Measurements from ENCODE around the gene MTF2. TPM values are rescaled to one million over a fixed set of nuclear protein-coding genes. Genes with fewer than 3 reads are reported as not detected.
"Not testable (repeated sequence)": the region's sequence is repeated elsewhere in the genome, so short reads cannot be mapped to it uniquely, and the experiment has no call there.

MTF2 gene
- total RNA-seq, 2 donors from 2014 or later = 85.0 to 103 TPM

GRCh38 chr1:93167006-93167405 lies 87.9 kb downstream of the MTF2 start:
- Histone ChIP-seq H3K9ac (ENCODE audit: extremely low read depth, low read length, poor library complexity, severe bottlenecking) (no peak overlapping the region), H3K36me3 (ENCODE audit: control insufficient read depth, insufficient read depth, low read length) (peaks cover 20% of the 10 kb centered on the region), H3K4me3 (ENCODE audit: low read length) (no peak overlapping the region), H3K4me1 (ENCODE audit: control insufficient read depth, insufficient read depth, low read length) (no peaks in the 10 kb centered on the region), H3K27me3 (ENCODE audit: control insufficient read depth, insufficient read depth, low read length, poor library complexity, severe bottlenecking) (no peaks in the 10 kb centered on the region), H3K9me3 (ENCODE audit: control insufficient read depth, low read length) (peaks cover 29% of the 10 kb centered on the region), H3K27ac (ENCODE audit: low read depth, low read length) (no peak overlapping the region)
- no peak overlapping the region for H3K4me3 Mint-ChIP-seq
- H3K4me1 Mint-ChIP-seq = no peaks in the 10 kb centered on the region
- peaks cover 33% of the 10 kb centered on the region for H3K9me3 Mint-ChIP-seq
- DNase-seq = no peak
- peaks cover 41% of the 10 kb centered on the region for H3K36me3 Mint-ChIP-seq (ENCODE audit: low read depth)
- no peak overlapping the region for H3K27ac Mint-ChIP-seq
- TF ChIP-seq CTCF (conservative IDR thresholded peaks at IDR 0.05) = no peak
- H3K27me3 Mint-ChIP-seq (ENCODE audit: insufficient read depth) = no peaks in the 10 kb centered on the region

GRCh38 chr1:93170141-93170678 lies 91.1 kb downstream of the MTF2 start:
- 97 to 98% methylated on average over 12 to 36 of the region's 36 CpGs for WGBS, 2 experiments (ENCODE audit: insufficient coverage in 1 of 2, insufficient read length in 1 of 2)
- Histone ChIP-seq H3K9me3 (ENCODE audit: control insufficient read depth, low read length) (peaks cover 29% of the 10 kb centered on the region), H3K36me3 (ENCODE audit: control insufficient read depth, insufficient read depth, low read length) (peaks cover 35% of the 10 kb centered on the region)
- H3K4me3 Mint-ChIP-seq; H3K4me1 ChIP-seq (ENCODE audit: control insufficient read depth, insufficient read depth, low read length); DNase-seq; H3K27ac ChIP-seq (ENCODE audit: low read depth, low read length); H3K27ac Mint-ChIP-seq; H3K4me1 Mint-ChIP-seq; H3K27me3 ChIP-seq (ENCODE audit: control insufficient read depth, insufficient read depth, low read length, poor library complexity, severe bottlenecking); H3K4me3 ChIP-seq (ENCODE audit: low read length); H3K27me3 Mint-ChIP-seq (ENCODE audit: insufficient read depth); H3K9ac ChIP-seq (ENCODE audit: extremely low read depth, low read length, poor library complexity, severe bottlenecking): not testable (repeated sequence)
- peaks cover 48% of the 10 kb centered on the region for H3K36me3 Mint-ChIP-seq (ENCODE audit: low read depth)
- peaks cover 38% of the 10 kb centered on the region for H3K9me3 Mint-ChIP-seq

- DNase-seq = no peak
- Histone ChIP-seq H3K9me3 (ENCODE audit: control insufficient read depth, low read length) (peaks cover 19% of the 10 kb centered on the region), H3K4me1 (ENCODE audit: control insufficient read depth, insufficient read depth, low read length) (no peaks in the 10 kb centered on the region), H3K27me3 (ENCODE audit: control insufficient read depth, insufficient read depth, low read length, poor library complexity, severe bottlenecking) (no peaks in the 10 kb centered on the region), H3K27ac (ENCODE audit: low read depth, low read length) (no peak overlapping the region), H3K4me3 (ENCODE audit: low read length) (no peak overlapping the region), H3K36me3 (ENCODE audit: control insufficient read depth, insufficient read depth, low read length) (peaks cover 41% of the 10 kb centered on the region), H3K9ac (ENCODE audit: extremely low read depth, low read length, poor library complexity, severe bottlenecking) (no peak overlapping the region)
- no peak overlapping the region for H3K4me3 Mint-ChIP-seq
- peaks cover 48% of the 10 kb centered on the region for H3K36me3 Mint-ChIP-seq (ENCODE audit: low read depth)
- peaks cover 36% of the 10 kb centered on the region for H3K9me3 Mint-ChIP-seq
- 80 to 100% methylated on average over 1 of the region's 1 CpG for WGBS, 2 experiments (ENCODE audit: insufficient coverage in 1 of 2, insufficient read length in 1 of 2)
- H3K27me3 Mint-ChIP-seq (ENCODE audit: insufficient read depth) = no peaks in the 10 kb centered on the region
- H3K27ac Mint-ChIP-seq = no peak overlapping the region
- no peak for TF ChIP-seq CTCF (conservative IDR thresholded peaks at IDR 0.05)
- H3K4me1 Mint-ChIP-seq = no peaks in the 10 kb centered on the region
Measured at GRCh38 chr1:93171549-93172034, 92.5 kb downstream of the MTF2 start.

- Mint-ChIP-seq H3K36me3 (ENCODE audit: low read depth) (peaks cover 40% of the 10 kb centered on the region), H3K4me3 (no peak overlapping the region), H3K27ac (no peak overlapping the region), H3K9me3 (peaks cover 29% of the 10 kb centered on the region), H3K4me1 (no peaks in the 10 kb centered on the region), H3K27me3 (ENCODE audit: insufficient read depth) (no peaks in the 10 kb centered on the region)
- DNase-seq = no peak
- no peak for TF ChIP-seq CTCF (conservative IDR thresholded peaks at IDR 0.05)
- Histone ChIP-seq H3K27me3 (ENCODE audit: control insufficient read depth, insufficient read depth, low read length, poor library complexity, severe bottlenecking) (no peaks in the 10 kb centered on the region), H3K9me3 (ENCODE audit: control insufficient read depth, low read length) (peaks cover 9% of the 10 kb centered on the region), H3K4me1 (ENCODE audit: control insufficient read depth, insufficient read depth, low read length) (no peaks in the 10 kb centered on the region), H3K36me3 (ENCODE audit: control insufficient read depth, insufficient read depth, low read length) (peaks cover 40% of the 10 kb centered on the region), H3K4me3 (ENCODE audit: low read length) (no peak overlapping the region), H3K9ac (ENCODE audit: extremely low read depth, low read length, poor library complexity, severe bottlenecking) (no peak overlapping the region), H3K27ac (ENCODE audit: low read depth, low read length) (no peak overlapping the region)
- whole genome bisulfite sequencing, 2 experiments (ENCODE audit: insufficient coverage in 1 of 2, insufficient read length in 1 of 2) = 81% methylated on average over 1 of the region's 1 CpG; no CpG with 5 or more reads in 1 of the 2 experiments
Measured at GRCh38 chr1:93172778-93173177, 93.7 kb downstream of the MTF2 start.

- not testable (repeated sequence) for H3K4me3 Mint-ChIP-seq
Measured at GRCh38 chr1:93174638-93175037, 95.6 kb downstream of the MTF2 start.

More at GRCh38 chr1:93174638-93175037, 95.6 kb downstream of the MTF2 start:
- H3K27ac ChIP-seq (ENCODE audit: low read depth, low read length); H3K4me3 ChIP-seq (ENCODE audit: low read length); H3K27ac Mint-ChIP-seq; H3K27me3 ChIP-seq (ENCODE audit: control insufficient read depth, insufficient read depth, low read length, poor library complexity, severe bottlenecking); H3K4me1 ChIP-seq (ENCODE audit: control insufficient read depth, insufficient read depth, low read length); H3K27me3 Mint-ChIP-seq (ENCODE audit: insufficient read depth); DNase-seq; H3K4me1 Mint-ChIP-seq; H3K9ac ChIP-seq (ENCODE audit: extremely low read depth, low read length, poor library complexity, severe bottlenecking); H3K9me3 ChIP-seq (ENCODE audit: control insufficient read depth, low read length): not testable (repeated sequence)
- WGBS, 2 experiments (ENCODE audit: insufficient coverage in 1 of 2, insufficient read length in 1 of 2) = 93% methylated on average over 3 of the region's 3 CpGs; no CpG with 5 or more reads in 1 of the 2 experiments
- Mint-ChIP-seq H3K9me3 (peaks cover 18% of the 10 kb centered on the region), H3K36me3 (ENCODE audit: low read depth) (peaks cover 26% of the 10 kb centered on the region)
- peaks cover 35% of the 10 kb centered on the region for H3K36me3 ChIP-seq (ENCODE audit: control insufficient read depth, insufficient read depth, low read length)

Data from endodermal cell (in vitro differentiated cells).